Erythroblast (primary cell): ENCODE data around the gene CDC23.

Experiments used
- GATA1 ChIP-seq: IDR thresholded peaks from 2 replicates; pipeline ENCODE4 v1.6.1; 2011; ENCODE audit warnings: low read depth, mild to moderate bottlenecking, control low read depth, low read length, moderate library complexity
- POLR2A ChIP-seq: IDR thresholded peaks from 2 replicates; pipeline ENCODE4 v1.6.1; 2011; ENCODE audit warnings: mild to moderate bottlenecking, low read length

GRCh38 chr5:138186002-138186447, 27.1 kb downstream of the CDC23 start:
- TF ChIP-seq POLR2A (no peak), GATA1 (no peak)
